HG03460 (cell line): ENCODE results near the gene SERPINH1.
A peak's percentile ranks its signal among the peaks of the same experiment; 100 is the strongest.

Experiments
- ATAC-seq: cut with Tn5 transposase; IDR thresholded peaks from one replicate; pipeline ENCODE4 v1.9.1; 2021; ENCODE audit not compliant: unreplicated experiment

Gene SERPINH1

DNA sequence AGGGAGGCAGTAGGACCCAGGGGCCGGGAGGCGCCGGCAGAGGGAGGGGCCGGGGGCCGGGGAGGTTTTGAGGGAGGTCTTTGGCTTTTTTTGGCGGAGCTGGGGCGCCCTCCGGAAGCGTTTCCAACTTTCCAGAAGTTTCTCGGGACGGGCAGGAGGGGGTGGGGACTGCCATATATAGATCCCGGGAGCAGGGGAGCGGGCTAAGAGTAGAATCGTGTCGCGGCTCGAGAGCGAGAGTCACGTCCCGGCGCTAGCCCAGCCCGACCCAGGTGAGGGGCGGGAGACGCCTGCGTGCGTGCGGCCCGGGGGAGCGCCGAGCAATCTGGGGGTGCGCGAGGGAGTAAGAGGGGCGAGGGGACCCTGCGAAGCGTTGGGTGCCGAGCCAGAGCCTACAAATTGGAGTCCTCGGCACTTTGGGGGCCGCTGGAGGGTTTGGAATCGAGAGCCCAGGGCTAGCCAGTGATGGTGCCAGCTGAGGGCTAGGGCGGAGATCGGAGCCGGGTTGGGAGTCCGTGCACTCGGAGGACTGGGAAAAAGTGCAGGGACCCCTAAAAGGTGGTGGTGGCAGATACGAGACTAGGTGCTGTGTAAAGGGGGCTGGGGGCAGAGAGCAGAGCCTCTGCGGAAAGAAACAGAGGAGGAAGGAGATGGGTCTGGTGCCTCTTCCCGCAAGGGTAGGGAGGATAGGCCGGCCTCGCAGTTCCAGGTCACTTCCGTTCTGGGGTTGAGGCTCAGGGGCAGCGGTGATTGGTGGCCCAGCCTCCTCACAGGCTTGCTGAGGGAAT is at the start of gene SERPINH1:
SERPINH1 (plus strand) TSS at position 206 of the 788 bp plus-strand sequence. CDS start 4,097 bp downstream, outside the sequence.
- peak; percentile 86 for ATAC-seq

DNA sequence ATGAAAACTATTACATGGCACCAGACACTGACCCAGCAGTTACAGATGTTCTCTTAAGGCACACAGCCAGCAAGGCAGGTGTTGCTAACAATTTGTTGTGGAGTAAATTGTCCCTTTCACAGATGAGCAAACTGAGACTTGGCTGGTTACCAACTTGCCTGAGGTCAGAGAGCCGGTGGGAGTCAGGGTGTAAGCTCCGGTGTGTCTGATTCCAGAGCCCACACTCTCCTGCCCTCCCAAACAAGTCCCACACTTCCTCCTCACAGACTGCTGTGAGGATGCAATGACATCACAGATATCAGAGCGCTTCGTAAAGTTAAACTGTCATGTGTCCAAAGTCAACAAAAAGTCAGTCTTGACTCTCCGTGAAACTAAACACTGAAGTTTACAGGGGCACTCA is 48.8 kb upstream of the SERPINH1 start:
- ATAC-seq = no peak

DNA sequence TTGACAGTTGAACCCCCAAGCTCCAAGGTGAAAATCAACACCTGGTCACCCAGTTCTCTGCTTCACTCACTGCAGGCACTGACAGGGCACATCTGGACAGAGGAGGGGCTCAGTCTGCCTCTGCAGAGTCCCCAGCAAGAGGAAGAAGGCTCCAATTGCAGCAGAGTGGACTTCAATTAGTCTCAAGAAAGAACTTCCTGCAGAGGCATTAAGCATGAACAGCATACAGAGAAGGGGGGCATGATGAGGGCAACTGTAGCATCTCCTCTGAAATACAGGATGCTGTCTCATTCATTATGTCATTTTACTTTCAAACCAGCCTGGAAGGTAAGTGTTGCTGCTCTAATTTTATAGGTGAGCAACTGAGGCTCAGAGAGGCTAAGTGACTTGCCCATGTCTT is 47.5 kb upstream of the SERPINH1 start:
- ATAC-seq = no peak

DNA sequence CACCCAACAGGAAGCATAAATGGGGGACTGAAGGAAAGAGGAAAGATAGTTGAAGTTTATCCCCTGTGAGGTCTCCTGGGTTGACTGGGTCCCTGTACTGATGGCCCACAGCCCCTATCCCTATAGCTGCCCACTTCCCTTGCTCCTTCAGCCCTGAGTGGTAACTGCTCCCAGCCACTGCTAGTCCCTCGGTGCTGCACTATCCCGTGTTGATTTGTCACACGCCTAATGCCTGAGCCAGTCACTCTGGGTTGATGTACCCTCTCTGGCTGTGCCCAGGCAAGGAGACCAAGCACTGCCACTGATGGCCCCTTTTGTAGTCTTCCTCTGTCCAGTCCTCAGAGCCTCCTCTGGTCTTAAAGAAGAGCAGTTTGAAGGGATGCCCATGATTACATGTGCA is 45.9 kb upstream of the SERPINH1 start:
- ATAC-seq = no peak

DNA sequence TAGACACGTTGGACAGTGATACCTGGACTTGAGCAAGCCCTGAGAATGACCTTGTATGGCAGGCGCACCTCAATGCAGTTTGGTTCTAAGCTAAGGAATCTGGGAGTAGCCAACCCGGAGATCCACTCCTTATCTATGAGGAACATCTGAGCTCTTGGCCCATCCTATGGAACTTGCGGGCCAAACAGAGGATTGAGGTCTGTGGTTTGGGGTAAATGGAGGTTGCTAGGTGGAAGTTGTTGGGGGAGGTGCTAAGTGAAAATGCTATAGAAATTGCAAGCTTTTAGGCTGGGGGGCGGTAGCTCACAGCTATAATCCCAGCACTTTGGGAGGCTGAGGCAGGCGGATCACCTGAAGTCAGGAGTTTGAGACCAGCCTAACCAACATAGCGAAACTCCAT is 45.2 kb upstream of the SERPINH1 start:
- ATAC-seq = no peak

DNA sequence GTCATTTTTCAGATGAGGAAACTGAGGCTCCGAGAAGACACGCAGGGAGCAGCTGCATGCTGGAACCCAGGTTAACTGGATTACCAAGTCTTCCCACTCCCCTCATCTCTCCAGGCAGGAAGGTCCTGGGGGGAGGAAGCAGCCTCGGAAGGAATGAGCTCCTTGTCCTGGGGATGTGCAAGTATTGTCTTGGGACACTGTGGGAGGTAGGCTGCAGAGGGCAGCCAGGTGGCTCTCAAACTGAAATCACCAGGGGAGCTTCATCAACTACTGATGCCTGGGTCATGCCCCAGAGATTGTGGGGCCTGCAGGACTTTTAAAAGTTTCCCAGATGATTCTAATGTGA is 43.9 kb upstream of the SERPINH1 start:
- ATAC-seq = no peak

DNA sequence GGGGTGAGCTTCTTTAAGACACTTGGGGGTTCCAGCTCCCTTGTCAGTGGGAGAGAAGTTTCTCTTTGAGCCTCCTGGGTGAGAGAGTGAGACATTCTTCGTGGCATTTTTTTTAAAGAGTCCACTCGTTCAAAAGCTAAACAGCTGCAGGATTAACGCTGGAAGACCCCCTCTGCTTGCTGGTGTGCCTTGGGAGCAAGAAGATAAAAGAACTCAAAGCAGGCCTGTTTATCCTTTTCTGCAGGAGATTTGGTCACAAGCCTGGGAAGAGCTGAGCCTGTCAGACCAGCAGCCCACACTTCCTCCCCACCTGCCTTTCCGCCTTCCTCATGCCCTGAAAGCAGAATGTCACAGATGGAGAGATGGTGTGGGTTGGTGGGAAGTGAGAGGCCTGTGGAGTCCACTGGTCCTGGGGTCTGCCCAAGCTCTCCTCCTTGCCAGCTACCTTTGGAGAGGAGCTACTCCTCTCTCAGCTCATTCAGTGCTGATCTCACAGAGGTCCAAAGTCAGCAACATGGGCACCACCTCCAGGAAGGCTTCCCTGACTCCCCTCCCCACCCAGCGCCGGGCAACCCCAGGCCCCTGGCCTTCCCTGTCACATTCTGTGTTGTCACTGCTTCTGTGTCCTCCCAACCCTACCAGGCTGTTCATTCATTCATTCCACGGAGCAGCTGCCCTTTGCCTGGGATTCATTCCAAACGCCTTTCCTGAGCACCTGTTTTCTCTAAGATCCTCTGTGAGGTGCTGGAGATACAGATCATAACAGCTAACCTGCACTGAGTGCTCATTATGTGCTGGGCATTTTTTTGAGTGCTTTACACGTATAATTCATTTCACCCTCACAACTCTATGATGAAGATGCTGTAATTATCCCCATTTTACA is 43.0 kb upstream of the SERPINH1 start:
- no peak for ATAC-seq

DNA sequence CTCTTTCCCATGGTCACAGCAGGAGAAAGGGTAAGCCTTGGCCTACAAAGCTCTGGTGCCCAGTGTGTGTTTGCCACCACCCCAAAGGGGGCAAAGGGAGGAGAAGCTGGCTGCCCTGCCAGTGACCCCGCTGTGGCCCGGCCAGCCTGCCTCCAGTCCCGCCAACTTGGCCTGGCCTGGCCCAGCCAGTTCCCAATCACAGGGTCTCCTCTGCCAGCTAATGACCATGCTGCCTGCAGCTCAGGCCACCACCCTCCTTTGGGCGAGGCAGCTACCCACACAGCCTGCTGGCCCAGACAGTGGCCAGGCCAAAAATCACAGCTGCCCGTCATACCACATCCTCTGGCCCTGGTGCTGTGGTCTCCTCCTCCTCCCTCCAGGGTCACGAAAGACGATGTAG is 41.4 kb upstream of the SERPINH1 start:
- ATAC-seq = no peak

DNA sequence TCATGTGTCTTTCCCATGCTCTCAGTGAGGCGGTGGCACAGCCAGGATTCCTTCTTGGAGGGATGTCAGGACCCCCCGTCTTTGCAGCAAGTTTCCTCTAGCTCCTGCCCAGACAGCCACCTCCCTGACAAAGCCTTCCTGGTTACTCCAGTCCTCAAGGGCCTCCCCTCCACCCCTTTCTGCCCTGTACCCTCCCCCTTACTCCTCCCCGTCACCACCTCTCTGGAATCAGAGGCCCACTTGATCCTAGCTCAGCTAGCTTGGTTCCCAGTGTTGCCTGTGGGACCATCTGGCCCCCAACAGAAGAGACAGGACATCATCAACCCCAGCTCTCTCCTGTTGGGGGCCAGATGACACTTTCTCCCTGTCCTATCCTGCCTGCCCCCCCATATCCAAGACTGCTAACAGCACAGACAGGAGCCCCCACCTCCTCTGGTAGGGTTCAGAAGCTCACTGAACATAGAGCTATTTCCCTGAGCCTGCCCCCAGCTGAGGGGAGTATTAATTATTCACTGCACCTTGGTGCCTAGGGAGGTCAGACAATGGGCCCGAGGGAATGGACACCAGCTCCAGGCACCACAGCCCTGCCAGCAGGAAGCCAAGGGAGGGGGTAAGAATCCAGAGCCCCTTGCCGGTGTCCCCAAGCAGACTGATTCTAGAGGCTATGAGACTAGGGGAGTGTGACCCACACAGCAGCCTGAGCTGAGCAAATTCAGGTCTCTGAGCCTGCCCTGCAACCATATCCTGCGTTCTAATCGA is 39.6 kb upstream of the SERPINH1 start:
- no peak for ATAC-seq

DNA sequence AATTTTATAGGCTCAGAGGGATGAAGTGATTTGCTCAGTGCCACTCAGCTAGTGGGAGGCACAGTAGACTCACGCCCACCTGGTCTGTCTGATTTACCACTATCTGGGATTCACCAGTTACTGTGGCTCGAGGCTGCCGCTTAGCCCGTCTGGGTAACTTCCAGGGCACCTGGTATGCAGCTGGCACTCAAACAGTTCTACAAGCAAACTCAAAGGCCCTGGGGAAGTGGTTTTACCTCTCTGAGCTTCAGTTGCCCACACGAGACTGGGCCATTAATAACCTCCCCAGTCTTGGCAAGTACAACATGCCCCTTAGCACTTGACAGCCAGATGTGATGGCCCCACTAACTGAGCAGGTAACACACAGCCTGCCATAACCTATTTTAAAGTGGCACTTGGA is 38.9 kb upstream of the SERPINH1 start:
- no peak for ATAC-seq

DNA sequence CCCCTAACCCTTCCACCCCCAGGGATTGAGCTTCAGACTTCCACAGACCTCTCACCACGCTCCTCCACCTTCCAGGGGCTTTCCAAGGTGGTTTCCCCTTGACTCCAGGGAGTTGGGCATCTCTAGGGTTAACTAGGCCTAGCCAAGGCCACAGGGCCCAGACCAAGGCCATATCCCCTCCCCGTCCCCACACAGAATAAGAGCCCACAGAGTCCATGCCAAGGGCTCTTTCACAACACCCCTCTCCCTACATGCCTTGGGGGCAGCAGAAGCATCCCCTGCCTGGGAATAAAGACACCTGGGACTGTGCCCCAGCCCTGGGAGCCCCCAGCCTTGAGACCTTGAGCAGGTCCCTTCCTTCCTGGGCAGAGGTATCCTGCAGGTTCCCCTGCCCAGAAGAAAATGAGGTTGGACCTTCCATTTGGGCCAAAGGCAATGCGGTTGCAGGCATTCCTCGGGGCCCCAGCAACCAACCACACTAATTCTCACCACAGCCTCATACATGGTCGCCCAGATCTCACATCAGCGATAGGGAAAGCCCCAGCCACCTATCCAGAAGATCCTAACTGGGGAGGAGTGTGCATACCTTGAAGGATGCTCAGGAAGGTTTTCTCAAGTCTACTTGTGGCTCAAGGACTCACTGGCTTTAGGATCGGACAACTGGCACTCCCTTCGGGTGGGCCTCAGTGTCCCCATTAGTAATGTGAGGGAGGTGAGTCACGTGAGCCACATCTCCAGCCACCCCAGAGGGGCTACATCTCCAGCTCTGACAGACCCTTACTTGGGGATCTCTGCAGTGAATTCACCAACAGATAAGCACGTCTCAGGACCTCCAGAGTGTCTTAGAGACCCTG is 38.0 kb upstream of the SERPINH1 start:
- no peak for ATAC-seq

DNA sequence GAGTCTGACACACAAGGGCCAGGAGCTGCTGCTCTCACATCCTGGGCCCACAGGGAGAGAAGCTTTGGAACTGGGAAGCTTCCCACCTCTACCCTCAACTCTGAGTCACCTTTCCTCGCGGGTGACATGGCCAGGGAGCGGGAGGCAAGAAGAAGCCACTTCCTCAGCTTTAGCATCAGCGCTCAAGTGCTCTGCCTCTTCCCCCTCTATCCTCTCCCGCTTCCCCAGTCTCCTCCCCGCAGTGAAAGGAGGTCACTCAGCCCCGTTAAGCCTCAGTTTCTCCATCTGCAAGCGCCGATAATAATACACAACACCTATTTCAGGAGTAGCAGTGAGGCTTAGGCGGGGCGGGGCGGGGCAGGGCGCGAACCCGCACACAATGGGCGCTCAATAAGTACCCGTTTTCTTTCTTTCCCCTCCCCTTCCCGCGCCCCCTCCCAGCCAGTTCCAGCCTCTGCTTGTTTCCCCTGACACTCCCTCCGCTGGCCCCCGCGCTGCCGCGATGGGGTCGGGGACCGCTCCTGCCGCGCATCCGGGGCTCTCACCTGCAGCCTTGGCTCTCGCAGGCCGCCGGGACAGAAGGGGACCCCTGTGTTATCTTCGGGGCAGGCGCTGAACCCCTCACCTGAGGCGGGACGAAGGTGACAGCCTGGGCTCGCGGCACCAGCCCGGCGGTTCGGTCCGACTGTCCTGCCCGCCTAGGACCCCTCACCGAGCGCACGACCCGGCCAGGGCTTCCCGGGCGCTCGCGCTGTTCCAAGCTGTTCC is 37.2 kb upstream of the SERPINH1 start:
- peak; percentile 22 for ATAC-seq

DNA sequence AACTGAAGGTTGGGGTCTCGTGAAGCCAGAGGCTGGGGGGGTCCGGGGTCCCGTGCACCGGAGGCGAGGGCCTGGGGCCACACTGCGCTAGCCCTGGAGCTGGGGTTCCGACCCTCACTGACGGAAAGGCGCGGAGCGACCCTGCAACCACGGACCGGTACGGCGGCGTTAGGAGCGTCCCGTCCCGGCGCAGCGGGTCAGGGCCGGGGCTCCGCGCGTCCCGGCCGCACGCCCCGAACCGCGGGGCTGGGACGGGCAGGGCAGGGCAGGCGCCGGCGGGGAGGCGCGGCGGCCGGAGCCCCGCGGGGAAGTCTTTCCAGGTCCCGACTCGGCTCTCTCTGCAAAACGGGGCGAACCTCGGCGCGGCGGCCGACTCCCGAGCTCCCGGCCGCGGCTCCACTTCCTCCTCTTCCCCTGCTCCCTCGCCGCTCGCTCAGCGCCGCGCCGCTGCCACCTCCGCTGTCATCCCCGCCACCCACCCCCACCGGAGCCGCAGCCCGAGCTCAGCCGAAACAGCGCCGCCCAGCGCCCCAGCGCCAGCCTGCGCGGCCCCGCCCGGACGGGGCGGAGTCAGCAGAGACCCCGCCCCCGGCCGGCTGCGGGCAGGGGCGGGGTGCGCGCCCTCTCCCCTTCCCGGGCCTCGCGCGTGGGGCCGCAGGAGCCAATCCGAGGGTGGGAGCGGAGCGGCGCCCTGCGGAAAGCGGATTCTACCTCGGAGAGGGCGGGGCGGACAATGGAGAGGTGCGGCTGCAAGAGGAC is 36.4 kb upstream of the SERPINH1 start, which contains the start of gene GDPD5:
GDPD5 (minus strand) TSS at position 509 of the 759 bp plus-strand sequence. CDS start 48,206 bp downstream, outside the sequence.
- ATAC-seq = peak; percentile 67

DNA sequence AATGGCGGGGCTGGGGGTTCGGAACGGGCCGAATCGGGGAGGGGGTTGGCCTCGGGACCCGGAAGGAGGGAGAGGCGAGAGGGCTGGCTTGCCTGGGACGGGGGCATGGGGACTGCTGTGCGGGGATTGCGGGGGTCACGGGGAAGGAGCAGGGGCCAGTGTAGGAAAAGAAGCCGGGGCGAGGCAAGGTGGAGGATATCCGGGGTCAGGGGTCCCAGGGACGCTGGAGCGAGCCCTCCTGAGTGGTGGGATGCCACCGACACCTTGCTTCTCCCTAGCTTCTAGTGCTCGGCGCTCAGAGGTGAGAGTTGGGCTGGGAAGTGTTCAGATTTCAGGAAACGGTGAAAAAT is 35.9 kb upstream of the SERPINH1 start:
- ATAC-seq = no peak

DNA sequence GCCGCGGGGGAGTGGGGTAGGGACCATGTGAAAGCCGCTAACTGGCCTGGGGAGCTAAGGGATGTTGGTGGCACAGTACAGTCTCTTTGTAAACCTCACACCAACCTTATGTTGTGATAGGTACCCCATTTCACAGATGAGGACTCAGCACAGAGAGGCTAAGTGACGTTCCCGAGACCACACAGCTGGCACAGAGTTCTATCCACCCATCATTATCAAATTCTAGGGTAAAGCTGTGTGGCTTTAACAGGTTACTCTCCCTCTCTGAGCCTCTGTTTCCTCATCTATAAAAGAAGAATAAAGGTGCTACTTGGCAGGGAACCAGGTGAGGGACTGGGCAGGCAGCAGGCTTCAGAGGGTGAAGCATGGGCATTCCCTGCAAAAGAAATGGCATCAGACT is 34.9 kb upstream of the SERPINH1 start:
- ATAC-seq = no peak

DNA sequence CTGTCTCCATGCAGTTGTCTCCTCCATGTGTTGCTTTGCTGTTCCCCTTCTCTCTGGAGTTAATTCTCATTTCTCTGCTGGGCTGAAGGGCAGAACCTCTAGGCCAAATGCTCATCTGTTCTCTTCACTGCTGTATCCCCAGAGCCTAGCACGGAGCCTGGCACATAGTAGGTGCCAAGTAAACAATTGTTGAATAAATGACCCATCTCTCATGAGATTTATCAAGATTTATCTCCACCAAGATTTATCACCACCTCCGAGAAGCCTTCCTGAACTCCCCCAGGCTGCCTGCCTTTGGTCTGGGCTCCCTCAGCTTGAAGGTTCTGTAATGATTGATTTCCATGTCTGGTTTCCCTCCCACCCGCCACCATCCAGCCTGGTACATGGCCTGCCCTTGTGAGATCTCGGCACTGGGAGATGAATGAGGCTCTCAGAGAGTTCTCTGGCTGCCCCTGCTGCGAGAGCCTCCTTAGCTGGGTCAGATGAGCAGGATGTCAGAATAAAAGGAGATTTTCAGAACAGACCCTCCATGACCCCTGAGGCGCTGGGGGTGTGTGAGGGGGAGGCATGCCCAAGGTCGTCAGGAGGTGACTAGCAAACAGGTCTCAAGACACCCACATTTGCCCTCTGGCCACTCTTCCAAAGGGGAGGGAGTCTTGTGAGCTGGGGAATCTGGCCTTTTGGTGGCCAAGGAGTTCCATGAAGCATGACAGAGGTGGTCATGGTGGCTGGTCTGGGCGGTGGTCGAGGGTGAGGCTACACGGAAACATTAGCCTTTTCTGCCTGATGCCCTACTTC is 33.9 kb upstream of the SERPINH1 start:
- ATAC-seq = no peak

DNA sequence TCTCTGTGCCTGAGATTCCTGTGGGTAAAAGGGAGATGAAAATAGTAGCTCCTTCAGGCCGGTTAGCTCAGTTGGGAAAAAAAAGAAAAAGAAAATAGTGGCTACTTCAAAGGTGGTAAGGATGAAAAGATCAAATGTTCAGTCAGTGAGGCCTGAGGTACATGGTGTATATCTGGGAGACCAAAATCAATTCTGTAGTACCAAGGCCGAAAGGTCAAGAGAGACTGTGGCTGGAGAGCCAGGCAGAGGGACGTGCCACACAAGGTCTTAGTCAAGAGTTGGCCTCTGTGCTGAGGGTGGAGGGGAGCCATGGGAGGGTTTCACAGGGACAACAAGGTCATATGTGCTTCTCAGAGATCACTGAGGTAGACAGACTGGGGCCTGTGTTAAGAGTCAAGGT is 31.5 kb upstream of the SERPINH1 start:
- no peak for ATAC-seq

DNA sequence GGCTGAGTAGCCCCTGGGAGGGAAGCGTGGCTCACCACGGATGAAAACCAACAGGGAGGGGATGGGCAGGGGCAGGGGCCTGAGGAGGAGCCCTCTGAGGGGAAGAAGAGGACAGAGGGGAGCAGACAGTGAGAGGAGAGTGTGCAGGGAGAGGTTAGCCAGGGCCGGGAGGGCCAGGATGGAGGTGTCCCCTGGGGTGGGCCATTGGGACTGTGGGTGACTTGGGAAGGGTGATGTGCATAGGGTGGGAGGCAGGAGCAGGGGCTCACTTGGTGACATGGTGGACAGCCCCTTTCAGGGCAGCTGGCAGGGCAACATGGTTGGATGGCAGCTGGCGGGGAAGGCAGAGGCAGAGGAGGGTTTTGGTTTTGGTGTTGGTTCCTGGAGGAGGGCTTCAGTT is 30.7 kb upstream of the SERPINH1 start:
- no peak for ATAC-seq
